HCT116 (cell line): ENCODE measurements around the gene OR5H6. TPM values are rescaled to one million over a fixed set of nuclear protein-coding genes. Genes with fewer than 3 reads are reported as not detected.

Experiments used
- ATAC-seq: fragments of 200-7000 bp; cut with Tn5 transposase; 2 replicates; pipeline ENCODE4 v1.9.1; 2020; ENCODE audit warnings: mild to moderate bottlenecking, moderate library complexity
- BruUV-seq: library from RNA; stranded (reverse); fragments of 400-500 nt; replicated peaks from 2 replicates; lab custom pipeline; 2021; lab: Mats Ljungman, UMichigan
- CTCF ChIA-PET: fragments of 300-600 bp; sonication (Branson Sonifier 250); formaldehyde crosslinking; loops from one replicate; lab custom pipeline; 2021; ENCODE audit warnings: antibody characterized with exemption; lab: Charles Lee
- POLR2A ChIA-PET: fragments of 300-600, 350-600 bp; sonication (Branson Sonifier 250); formaldehyde crosslinking; loops from one replicate; lab custom pipeline; 2021; ENCODE audit warnings: antibody characterized with exemption; lab: Charles Lee
- RAD21 ChIA-PET, 2 experiments: fragments of 300-600 bp; sonication (Branson Sonifier 250); formaldehyde crosslinking; loops; one replicate each; lab custom pipeline; 2023; ENCODE audit warnings: low total read pairs in 2 of 2; ENCODE audit not compliant: uncharacterized antibody in 2 of 2, unreplicated experiment in 2 of 2, low non-redundant PET in 1 of 2; lab: Charles Lee
- DNase-seq: peaks from one replicate; pipeline ENCODE4 v3.0.0-alpha.2; 2010; ENCODE audit warnings: low read depth, low spot score
- H2AFZ ChIP-seq: fragments of 200-600 bp; shearing (Covaris generic), sonication (generic); 2 replicates; pipeline ENCODE4 v1.6.1; 2017; ENCODE audit warnings: low read depth, mixed run types, mixed read lengths, antibody characterized with exemption, low read length; ENCODE audit not compliant: poor library complexity, severe bottlenecking
- H3K27ac ChIP-seq: 2 replicates; pipeline ENCODE4 v1.5.1; 2012; ENCODE audit warnings: low read depth, low read length
- H3K27me3 ChIP-seq: fragments of 200-600 bp; sonication (generic); 2 replicates; pipeline ENCODE4 v1.6.1; 2016; ENCODE audit warnings: mixed run types, low read length, mixed read lengths; ENCODE audit not compliant: insufficient read depth
- H3K36me3 ChIP-seq, 2 experiments: fragments of 200-500 bp in 1 of 2; fragments of 200-600 bp in 1 of 2; sonication (Bioruptor generic) in 1 of 2; sonication (generic) in 1 of 2; 2 replicates each; pipeline versions ENCODE4 v1.5.1 to v1.6.1; 2014 to 2016; ENCODE audit warnings: low read length in 2 of 2, inconsistent platforms in 1 of 2, mixed read lengths in 1 of 2, mixed run types in 1 of 2; ENCODE audit not compliant: insufficient read depth in 2 of 2, control insufficient read depth in 1 of 2
- H3K4me1 ChIP-seq, 2 experiments: fragments of 200-600 bp in 1 of 2; sonication (generic) in 1 of 2; 2 replicates each; pipeline versions ENCODE4 v1.5.1 to v1.6.1; 2012 to 2017; ENCODE audit warnings: low read length in 2 of 2, inconsistent platforms in 1 of 2, mild to moderate bottlenecking in 1 of 2, mixed read lengths in 1 of 2, mixed run types in 1 of 2, moderate library complexity in 1 of 2; ENCODE audit not compliant: insufficient read depth in 2 of 2, control insufficient read depth in 1 of 2
- H3K4me2 ChIP-seq: fragments of 200-600 bp; sonication (generic); 2 replicates; pipeline ENCODE4 v1.6.1; 2017; ENCODE audit warnings: mixed run types, low read length, mixed read lengths
- H3K4me3 ChIP-seq, 2 experiments: fragments of 200-600 bp in 1 of 2; sonication (generic) in 1 of 2; replicated peaks in 1 of 2; 2 replicates each; pipeline ENCODE4 v1.5.1; 2011 to 2016; ENCODE audit warnings: low read length in 2 of 2, control low read depth in 1 of 2, low read depth in 1 of 2, mild to moderate bottlenecking in 1 of 2, mixed read lengths in 1 of 2, mixed run types in 1 of 2
- H3K79me2 ChIP-seq: fragments of 200-600 bp; sonication (generic); 2 replicates; pipeline ENCODE4 v1.6.1; 2017; ENCODE audit warnings: mild to moderate bottlenecking, mixed run types, low read length, moderate library complexity, mixed read lengths; ENCODE audit not compliant: insufficient read depth
- H3K9ac ChIP-seq: fragments of 200-600 bp; sonication (generic); 2 replicates; pipeline ENCODE4 v1.6.1; 2016; ENCODE audit warnings: low read length, mixed read lengths
- H3K9me2 ChIP-seq: fragments of 200-600 bp; sonication (generic), shearing (Covaris generic); 2 replicates; pipeline ENCODE4 v1.6.1; 2017; ENCODE audit warnings: mixed run types, mild to moderate bottlenecking, moderate library complexity; ENCODE audit not compliant: insufficient read depth
- H3K9me3 ChIP-seq, 2 experiments: fragments of 200-500 bp in 1 of 2; fragments of 200-600 bp in 1 of 2; sonication (Bioruptor generic) in 1 of 2; sonication (generic) in 1 of 2; 2 replicates each; pipeline ENCODE4 v1.6.1; 2014 to 2017; ENCODE audit warnings: low read length in 2 of 2, mixed read lengths in 2 of 2, inconsistent platforms in 1 of 2, low read depth in 1 of 2, mild to moderate bottlenecking in 1 of 2, mixed run types in 1 of 2, moderate library complexity in 1 of 2; ENCODE audit not compliant: control insufficient read depth in 1 of 2, insufficient read depth in 1 of 2
- H4K20me1 ChIP-seq: fragments of 200-600 bp; sonication (generic), shearing (Covaris generic); 2 replicates; pipeline ENCODE4 v1.6.1; 2017; ENCODE audit warnings: mixed run types, mild to moderate bottlenecking, moderate library complexity; ENCODE audit not compliant: insufficient read depth
- CBX3 ChIP-seq: IDR thresholded peaks from 2 replicates; pipeline ENCODE4 v1.6.1; 2012; ENCODE audit warnings: low read depth
- CTCF ChIP-seq, 3 experiments: fragments of 200-600 bp in 1 of 3; sonication (generic) in 1 of 3; IDR thresholded peaks in 2 of 3; conservative IDR thresholded peaks in 1 of 3; 2 replicates each; pipeline ENCODE4 v1.5.1; 2012 to 2017; ENCODE audit warnings: low read depth in 2 of 3, low read length in 2 of 3, antibody characterized with exemption in 1 of 3, borderline replicate concordance in 1 of 3, control low read depth in 1 of 3, mild to moderate bottlenecking in 1 of 3, mixed read lengths in 1 of 3, mixed run types in 1 of 3, moderate library complexity in 1 of 3; ENCODE audit not compliant: insufficient read depth in 1 of 3
- EZH2 ChIP-seq: fragments of 200-600 bp; sonication (generic); IDR thresholded peaks from 2 replicates; pipeline ENCODE4 v1.6.1; 2017; ENCODE audit warnings: antibody characterized with exemption, mixed run types
- SRF ChIP-seq: IDR thresholded peaks from 2 replicates; pipeline ENCODE4 v1.6.1; 2012; ENCODE audit warnings: low read depth
- YY1 ChIP-seq: IDR thresholded peaks from 2 replicates; pipeline ENCODE4 v1.6.1; 2011; ENCODE audit warnings: low read length, low read depth, moderate library complexity, mild to moderate bottlenecking; ENCODE audit not compliant: insufficient replicate concordance; ENCODE audit errors: extremely low read depth
- intact Hi-C: fragments of 100-400 bp; cut with micrococcal nuclease; formaldehyde crosslinking; loops from 2 replicates; pipeline ENCODE4 v1.10.0; 2022
- total RNA-seq: library from RNA; stranded (reverse); gene quantifications from one replicate; pipeline ENCODE4 v1.2.1, GENCODE V29; 2021; ENCODE audit not compliant: unreplicated experiment

The OR5H6 gene
- total RNA-seq, 1 experiment from 2014 or later = not detected

- CTCF ChIA-PET = no interaction called here
- Histone ChIP-seq H3K9me3 (no peaks in the 10 kb centered on the region), H3K9ac (no peak overlapping the region), H2AFZ (no peak overlapping the region), H3K36me3 (no peaks in the 10 kb centered on the region), H3K4me2 (no peak overlapping the region), H3K9me2 (no peaks in the 10 kb centered on the region; the same call in 1 of the 2 replicates), H4K20me1 (no peaks in the 10 kb centered on the region), H3K27ac (no peak overlapping the region), H3K27me3 (no peaks in the 10 kb centered on the region; the same call in 1 of the 2 replicates), H3K79me2 (no peaks in the 10 kb centered on the region), H3K4me3 (no peak overlapping the region), H3K4me1 (no peaks in the 10 kb centered on the region)
- no TSS peak for BruUV-seq
- ATAC-seq = peak; percentile 84
- DNase-seq = peak; percentile 6
- RAD21 ChIA-PET = no interaction called here
- intact Hi-C loops = no loop called here
- peak in 2 of 3 experiments; percentile 50 to 59; a peak in 4 of 6 replicates for TF ChIP-seq CTCF (IDR thresholded peaks at IDR 0.05 in 2 of 3, conservative IDR thresholded peaks at IDR 0.05 in 1 of 3; ENCODE audit: borderline replicate concordance in 1 of 3, insufficient read depth in 1 of 3, low read depth in 2 of 3, low read length in 2 of 3)
- no peak for TF ChIP-seq CBX3
- POLR2A ChIA-PET = no interaction called here
Measured at GRCh38 chr3:98259707-98260106, 4.3 kb upstream of the OR5H6 start.

GRCh38 chr3:98262046-98262445 is 2.0 kb upstream of the OR5H6 start:
- no peaks in the 10 kb centered on the region for H3K79me2 ChIP-seq
- ChIA-PET CTCF (no interaction called here), RAD21 (no interaction called here), POLR2A (no interaction called here)
- no peak for TF ChIP-seq SRF
- no peak for TF ChIP-seq EZH2
- TF ChIP-seq YY1 = no peak
- BruUV-seq = no TSS peak
- no peaks in the 10 kb centered on the region for H3K9me3 ChIP-seq
- H3K27ac ChIP-seq = no peak overlapping the region
- H3K27me3 ChIP-seq = no peaks in the 10 kb centered on the region; the same call in 1 of the 2 replicates
- H3K9me2 ChIP-seq = no peaks in the 10 kb centered on the region; the same call in 1 of the 2 replicates
- intact Hi-C loops = loop anchor here (1.0 kb wide), 1 partner anchor 46 kb away; no protein-coding TSS in a partner anchor
- no peak overlapping the region for H3K4me2 ChIP-seq
- H3K4me1 ChIP-seq = no peaks in the 10 kb centered on the region
- H3K9ac ChIP-seq = no peak overlapping the region
- H4K20me1 ChIP-seq = no peaks in the 10 kb centered on the region
- no peak for DNase-seq
- H2AFZ ChIP-seq = no peak overlapping the region
- no peaks in the 10 kb centered on the region for H3K36me3 ChIP-seq
- H3K4me3 ChIP-seq = no peak overlapping the region
- no peak for ATAC-seq
